Measurements from ENCODE around the gene SLC51B.

The SLC51B gene

GRCh38 chr15:65077981-65078352, 32.8 kb downstream of the SLC51B start:
- Mint-ChIP-seq H3K36me3 (ENCODE audit: low read depth) (no peaks in the 10 kb centered on the region), H3K9me3 (no peaks in the 10 kb centered on the region), H3K4me3 (no peak overlapping the region), H3K27me3 (ENCODE audit: low read depth) (peaks cover 30% of the 10 kb centered on the region), H3K27ac (no peak overlapping the region), H3K4me1 (ENCODE audit: low read depth) (peaks cover 13% of the 10 kb centered on the region)

GRCh38 chr15:65079580-65079979, 34.4 kb downstream of the SLC51B start:
- no peak overlapping the region for H3K4me3 Mint-ChIP-seq
- no peaks in the 10 kb centered on the region for H3K36me3 Mint-ChIP-seq (ENCODE audit: low read depth)

GRCh38 chr15:65081270-65081669, 36.1 kb downstream of the SLC51B start:
- no peak overlapping the region for H3K27ac Mint-ChIP-seq
- no peaks in the 10 kb centered on the region for H3K36me3 Mint-ChIP-seq (ENCODE audit: low read depth)
- no peaks in the 10 kb centered on the region for H3K9me3 Mint-ChIP-seq
- peaks cover 13% of the 10 kb centered on the region for H3K4me1 Mint-ChIP-seq (ENCODE audit: low read depth)
- no peak overlapping the region for H3K4me3 Mint-ChIP-seq
- H3K27me3 Mint-ChIP-seq (ENCODE audit: low read depth) = peaks cover 38% of the 10 kb centered on the region

More at GRCh38 chr15:65079580-65079979, 34.4 kb downstream of the SLC51B start:
- H3K27ac Mint-ChIP-seq = no peak overlapping the region
- peaks cover 13% of the 10 kb centered on the region for H3K4me1 Mint-ChIP-seq (ENCODE audit: low read depth)
- peaks cover 39% of the 10 kb centered on the region for H3K27me3 Mint-ChIP-seq (ENCODE audit: low read depth)
- H3K9me3 Mint-ChIP-seq = no peaks in the 10 kb centered on the region

GRCh38 chr15:65081758-65082157, 36.6 kb downstream of the SLC51B start:
- peaks cover 34% of the 10 kb centered on the region for H3K27me3 Mint-ChIP-seq (ENCODE audit: low read depth)
- H3K27ac Mint-ChIP-seq = no peak overlapping the region
- H3K4me3 Mint-ChIP-seq = no peak overlapping the region

GRCh38 chr15:65082303-65082953, 37.2 kb downstream of the SLC51B start:
- Mint-ChIP-seq H3K27me3 (ENCODE audit: low read depth) (peaks cover 34% of the 10 kb centered on the region), H3K4me3 (peak overlapping the region; percentile 2), H3K27ac (peak overlapping the region; percentile 60), H3K36me3 (ENCODE audit: low read depth) (no peaks in the 10 kb centered on the region), H3K4me1 (ENCODE audit: low read depth) (peaks cover 13% of the 10 kb centered on the region), H3K9me3 (no peaks in the 10 kb centered on the region)

More at GRCh38 chr15:65081758-65082157, 36.6 kb downstream of the SLC51B start:
- Mint-ChIP-seq H3K9me3 (no peaks in the 10 kb centered on the region), H3K4me1 (ENCODE audit: low read depth) (peaks cover 13% of the 10 kb centered on the region), H3K36me3 (ENCODE audit: low read depth) (no peaks in the 10 kb centered on the region)

- H3K36me3 Mint-ChIP-seq (ENCODE audit: low read depth) = no peaks in the 10 kb centered on the region
- H3K9me3 Mint-ChIP-seq = no peaks in the 10 kb centered on the region
- peaks cover 8% of the 10 kb centered on the region for H3K4me1 Mint-ChIP-seq (ENCODE audit: low read depth)
- no peak overlapping the region for H3K27ac Mint-ChIP-seq
- H3K27me3 Mint-ChIP-seq (ENCODE audit: low read depth) = peaks cover 28% of the 10 kb centered on the region
- H3K4me3 Mint-ChIP-seq = no peak overlapping the region
These were observed 38.1 kb downstream of the SLC51B start for GRCh38 chr15:65083262-65083701.

GRCh38 chr15:65084500-65085206, 39.5 kb downstream of the SLC51B start:
- H3K27ac Mint-ChIP-seq = no peak overlapping the region
- no peak overlapping the region for H3K4me3 Mint-ChIP-seq
- no peaks in the 10 kb centered on the region for H3K36me3 Mint-ChIP-seq (ENCODE audit: low read depth)
- peaks cover 8% of the 10 kb centered on the region for H3K4me1 Mint-ChIP-seq (ENCODE audit: low read depth)
- no peaks in the 10 kb centered on the region for H3K9me3 Mint-ChIP-seq
- peaks cover 19% of the 10 kb centered on the region for H3K27me3 Mint-ChIP-seq (ENCODE audit: low read depth)

GRCh38 chr15:65085207-65085753, 40.1 kb downstream of the SLC51B start:
- H3K36me3 Mint-ChIP-seq (ENCODE audit: low read depth) = no peaks in the 10 kb centered on the region
- H3K27ac Mint-ChIP-seq = no peak overlapping the region
- H3K27me3 Mint-ChIP-seq (ENCODE audit: low read depth) = peaks cover 19% of the 10 kb centered on the region
- H3K9me3 Mint-ChIP-seq = no peaks in the 10 kb centered on the region
- H3K4me3 Mint-ChIP-seq = no peak overlapping the region
- H3K4me1 Mint-ChIP-seq (ENCODE audit: low read depth) = peaks cover 8% of the 10 kb centered on the region

GRCh38 chr15:65085990-65086679, 40.9 kb downstream of the SLC51B start:
- Mint-ChIP-seq H3K4me1 (ENCODE audit: low read depth) (peaks cover 8% of the 10 kb centered on the region), H3K27me3 (ENCODE audit: low read depth) (peaks cover 19% of the 10 kb centered on the region), H3K27ac (no peak overlapping the region), H3K4me3 (no peak overlapping the region), H3K36me3 (ENCODE audit: low read depth) (no peaks in the 10 kb centered on the region), H3K9me3 (no peaks in the 10 kb centered on the region)

- Mint-ChIP-seq H3K27me3 (ENCODE audit: low read depth) (peaks cover 19% of the 10 kb centered on the region), H3K36me3 (ENCODE audit: low read depth) (no peaks in the 10 kb centered on the region), H3K27ac (no peak overlapping the region), H3K9me3 (no peaks in the 10 kb centered on the region), H3K4me3 (no peak overlapping the region), H3K4me1 (ENCODE audit: low read depth) (peaks cover 8% of the 10 kb centered on the region)
These were observed 41.5 kb downstream of the SLC51B start for GRCh38 chr15:65086680-65087111.

GRCh38 chr15:65087411-65087810, 42.2 kb downstream of the SLC51B start:
- H3K27me3 Mint-ChIP-seq (ENCODE audit: low read depth) = peaks cover 16% of the 10 kb centered on the region
- peaks cover 6% of the 10 kb centered on the region for H3K4me1 Mint-ChIP-seq (ENCODE audit: low read depth)
- no peak overlapping the region for H3K27ac Mint-ChIP-seq
- no peaks in the 10 kb centered on the region for H3K9me3 Mint-ChIP-seq
- H3K4me3 Mint-ChIP-seq = no peak overlapping the region
- H3K36me3 Mint-ChIP-seq (ENCODE audit: low read depth) = no peaks in the 10 kb centered on the region

- H3K27me3 Mint-ChIP-seq (ENCODE audit: low read depth) = peaks cover 10% of the 10 kb centered on the region
- no peaks in the 10 kb centered on the region for H3K4me1 Mint-ChIP-seq (ENCODE audit: low read depth)
- no peaks in the 10 kb centered on the region for H3K36me3 Mint-ChIP-seq (ENCODE audit: low read depth)
- H3K27ac Mint-ChIP-seq = no peak overlapping the region
- no peak overlapping the region for H3K4me3 Mint-ChIP-seq
- no peaks in the 10 kb centered on the region for H3K9me3 Mint-ChIP-seq
These were observed 42.9 kb downstream of the SLC51B start for GRCh38 chr15:65087873-65088642.

GRCh38 chr15:65088643-65089021, 43.4 kb downstream of the SLC51B start:
- Mint-ChIP-seq H3K27ac (no peak overlapping the region), H3K36me3 (ENCODE audit: low read depth) (no peaks in the 10 kb centered on the region), H3K9me3 (no peaks in the 10 kb centered on the region), H3K4me1 (ENCODE audit: low read depth) (no peaks in the 10 kb centered on the region), H3K4me3 (no peak overlapping the region), H3K27me3 (ENCODE audit: low read depth) (peaks cover 8% of the 10 kb centered on the region)

- Mint-ChIP-seq H3K36me3 (ENCODE audit: low read depth) (no peaks in the 10 kb centered on the region), H3K27me3 (ENCODE audit: low read depth) (peaks cover 4% of the 10 kb centered on the region), H3K27ac (peak overlapping the region; percentile 31), H3K9me3 (no peaks in the 10 kb centered on the region), H3K4me1 (ENCODE audit: low read depth) (no peaks in the 10 kb centered on the region), H3K4me3 (no peak overlapping the region)
These were observed 44.1 kb downstream of the SLC51B start for GRCh38 chr15:65089206-65089824.

Data from T-helper 1 cell treated with Interleukin-12 subunit alpha and Interleukin-12 subunit beta and Interleukin-4 antibody, amounts not matched to agents 30 μg/mL and 1 μg/mL, for 36 hours (primary cell).